NCI-H2196 (cell line): ENCODE measurements around the gene FBXL13.
"Not testable (repeated sequence)": the region's sequence is repeated elsewhere in the genome, so short reads cannot be mapped to it uniquely, and the experiment has no call there.

ENCODE experiments used
- DNase-seq: peaks from one replicate; lab custom pipeline; 2025; ENCODE audit not compliant: unreplicated experiment; lab: John Stamatoyannopoulos, UW

The FBXL13 gene

GRCh38 chr7:102866535-102867215 is 207.9 kb downstream of the FBXL13 start:
- DNase-seq = no peak

GRCh38 chr7:102864958-102865357 is 209.6 kb downstream of the FBXL13 start:
- no peak for DNase-seq

GRCh38 chr7:102860351-102860811 is 214.2 kb downstream of the FBXL13 start:
- DNase-seq = no peak

DNA sequence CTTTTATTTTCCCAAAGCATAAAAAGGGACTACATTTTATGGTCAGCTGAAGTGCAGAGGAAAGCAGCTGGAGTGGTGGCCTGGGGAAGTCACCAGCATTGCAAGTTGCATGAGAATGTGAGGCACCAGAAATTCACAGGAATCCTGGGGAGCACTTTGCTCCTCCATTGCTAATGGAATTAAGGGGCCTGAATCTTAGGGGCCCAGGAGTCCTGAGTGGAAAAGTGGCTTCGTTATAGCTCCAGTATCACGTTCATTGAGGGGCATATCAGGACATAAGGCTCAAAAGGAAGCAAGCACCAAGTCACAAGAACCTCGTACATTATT is 214.8 kb downstream of the FBXL13 start:
- no peak for DNase-seq

DNA sequence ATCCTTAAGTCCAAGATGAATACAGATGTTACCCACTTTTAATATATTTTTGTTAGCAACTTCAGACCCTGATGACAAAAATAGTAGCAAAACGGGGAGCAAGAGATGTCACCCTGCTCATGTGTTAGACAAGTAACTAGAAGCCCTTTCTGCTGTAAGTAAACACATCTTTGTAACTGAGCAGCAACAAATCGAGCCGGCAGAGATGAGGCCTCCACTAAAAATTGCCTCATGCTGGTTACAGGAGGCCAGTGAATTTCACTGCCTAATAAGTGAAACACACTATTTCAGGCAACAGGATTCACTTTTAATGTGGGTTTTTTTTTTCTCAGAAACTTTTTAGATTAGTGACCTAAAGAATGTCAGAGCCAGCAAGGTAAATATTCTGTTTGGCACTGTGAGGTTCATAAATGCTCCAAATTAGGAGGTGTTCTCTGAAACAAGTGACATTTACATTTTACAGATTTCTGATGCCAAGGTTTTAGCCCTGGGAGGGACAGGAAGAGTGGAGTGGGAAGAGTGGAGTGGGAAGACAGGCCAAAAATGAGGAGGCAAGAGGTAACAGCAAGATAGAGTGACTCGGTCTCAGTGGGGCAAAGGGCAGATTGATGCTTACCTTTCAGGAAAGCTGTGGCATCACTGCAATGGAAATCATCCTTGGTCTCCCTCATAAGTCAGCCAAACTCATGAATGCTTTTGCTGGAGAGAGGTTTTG is 215.4 kb downstream of the FBXL13 start:
- no peak for DNase-seq

- DNase-seq = no peak
Observed at GRCh38 chr7:102856036-102856435, 218.6 kb downstream of the FBXL13 start.

DNA sequence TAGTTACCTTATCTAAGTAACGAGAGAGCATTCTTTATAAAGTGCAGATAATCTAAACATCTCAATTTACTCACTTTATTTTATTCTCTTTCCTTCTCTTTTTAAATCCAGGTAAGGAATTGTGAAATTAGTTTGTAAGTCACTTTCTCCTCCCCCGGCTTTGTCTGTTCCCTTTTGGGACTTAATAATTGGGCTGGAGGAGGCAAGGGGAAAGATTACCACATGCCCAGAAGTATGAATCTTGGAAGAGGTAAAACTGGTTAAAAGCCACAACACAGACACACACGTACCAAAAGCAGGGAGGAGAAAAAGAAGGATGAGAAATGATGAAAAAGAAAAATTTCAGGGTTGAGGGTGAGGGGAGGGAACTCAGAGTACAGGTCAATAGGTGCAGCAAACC is 225.1 kb downstream of the FBXL13 start:
- DNase-seq = no peak

- no peak for DNase-seq
Observed at GRCh38 chr7:102849079-102849478, 225.5 kb downstream of the FBXL13 start.

DNA sequence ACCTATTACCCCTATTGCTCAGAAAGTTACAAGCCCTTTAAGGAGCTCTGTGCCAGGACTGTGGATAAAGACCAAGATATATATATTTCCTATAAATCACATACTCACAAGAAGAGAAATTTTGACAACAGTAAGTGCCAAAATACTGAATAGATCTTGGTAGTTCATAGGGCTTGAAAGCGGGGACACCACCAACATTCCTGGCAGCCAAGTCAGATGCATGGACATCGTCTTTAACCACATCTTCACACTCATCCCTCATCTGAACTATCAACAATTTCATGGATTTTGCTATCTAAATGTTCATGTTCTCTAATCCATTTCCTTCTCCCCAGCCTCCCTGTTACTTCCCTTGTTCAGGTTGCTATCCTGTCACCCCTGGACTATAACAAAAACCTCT is 229.2 kb downstream of the FBXL13 start:
- no peak for DNase-seq

DNA sequence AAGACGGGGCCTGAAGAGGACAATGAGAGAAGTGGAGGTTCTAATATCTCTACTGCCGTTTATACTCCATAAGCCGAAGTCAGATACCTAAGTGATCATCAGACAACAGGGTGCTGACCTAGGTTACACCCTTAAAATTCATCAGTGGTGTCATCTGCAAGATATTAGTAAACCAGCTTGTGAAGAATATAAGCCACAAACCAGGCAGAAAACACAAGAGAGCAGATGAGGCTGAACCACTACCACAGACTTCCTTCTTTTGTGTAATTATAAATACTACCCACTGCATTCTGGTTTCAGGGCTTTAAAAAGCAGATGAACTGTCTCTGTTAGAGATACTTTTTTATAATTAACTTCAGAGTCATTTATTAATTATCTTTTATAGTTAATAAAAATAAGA is 230.7 kb downstream of the FBXL13 start:
- no peak for DNase-seq

GRCh38 chr7:102842284-102842683 is 232.3 kb downstream of the FBXL13 start:
- DNase-seq = no peak

- DNase-seq = no peak
Observed at GRCh38 chr7:102841290-102841689, 233.3 kb downstream of the FBXL13 start.

DNA sequence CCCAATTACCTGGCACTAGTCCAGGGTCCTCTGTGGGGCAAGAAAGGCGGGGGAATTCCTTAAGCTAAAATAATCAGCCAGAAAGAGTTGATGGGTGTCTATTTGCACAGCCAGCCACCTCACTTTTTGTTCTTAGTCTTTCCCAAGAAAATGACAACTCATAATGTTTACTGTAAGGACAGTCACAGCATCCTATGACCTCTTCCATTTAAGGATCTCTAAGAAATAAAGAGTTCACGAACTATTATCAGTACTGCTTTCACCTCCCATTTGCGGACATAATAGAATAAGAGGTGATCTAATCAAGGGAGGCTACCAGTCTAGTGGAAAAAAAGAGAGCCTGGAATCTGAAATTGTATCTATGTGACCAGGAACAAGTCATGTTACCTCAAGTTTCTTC is 234.2 kb downstream of the FBXL13 start:
- DNase-seq = no peak

- not testable (repeated sequence) for DNase-seq
Observed at GRCh38 chr7:102838572-102839101, 236.0 kb downstream of the FBXL13 start.

GRCh38 chr7:102837802-102838201 is 236.8 kb downstream of the FBXL13 start:
- DNase-seq = no peak

- no peak for DNase-seq
Observed at GRCh38 chr7:102836977-102837376, 237.6 kb downstream of the FBXL13 start.

- no peak for DNase-seq
Observed at GRCh38 chr7:102836191-102836919, 238.2 kb downstream of the FBXL13 start.

GRCh38 chr7:102834999-102835398 is 239.6 kb downstream of the FBXL13 start:
- no peak for DNase-seq

GRCh38 chr7:102834466-102834865 is 240.1 kb downstream of the FBXL13 start:
- DNase-seq = no peak

- no peak for DNase-seq
Observed at GRCh38 chr7:102833343-102833742, 241.3 kb downstream of the FBXL13 start.

DNA sequence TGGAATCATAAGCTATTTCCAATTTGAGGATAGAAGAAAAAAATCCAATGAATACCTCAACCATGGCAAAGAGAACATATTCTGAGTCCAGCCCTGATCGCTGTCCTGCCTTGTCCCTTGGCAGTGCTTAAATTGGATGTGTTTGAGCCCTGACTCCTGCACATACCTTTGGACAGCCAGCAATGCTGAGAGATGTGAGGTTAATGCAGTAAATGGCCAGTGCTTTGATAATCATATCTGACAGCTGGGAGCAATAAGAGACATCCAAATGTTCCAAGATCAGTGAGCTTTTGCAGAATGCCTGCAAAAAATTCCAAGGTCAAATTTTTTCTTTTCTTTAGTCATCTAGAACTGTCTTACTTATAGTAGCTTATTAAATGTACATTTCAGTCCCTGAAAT is 241.9 kb downstream of the FBXL13 start:
- DNase-seq = no peak

- no peak for DNase-seq
Observed at GRCh38 chr7:102830197-102830596, 244.4 kb downstream of the FBXL13 start.
